GM21786 (cell line): Measurements from ENCODE around the gene EPN3.
A peak's percentile ranks its signal among the peaks of the same experiment; 100 is the strongest.

Source experiments
- ATAC-seq: cut with Tn5 transposase; IDR thresholded peaks from one replicate; pipeline ENCODE4 v1.9.1; 2021; ENCODE audit not compliant: unreplicated experiment

The EPN3 gene

GRCh38 chr17:50508573-50509460, 23.7 kb upstream of the EPN3 start:
- no peak for ATAC-seq

DNA sequence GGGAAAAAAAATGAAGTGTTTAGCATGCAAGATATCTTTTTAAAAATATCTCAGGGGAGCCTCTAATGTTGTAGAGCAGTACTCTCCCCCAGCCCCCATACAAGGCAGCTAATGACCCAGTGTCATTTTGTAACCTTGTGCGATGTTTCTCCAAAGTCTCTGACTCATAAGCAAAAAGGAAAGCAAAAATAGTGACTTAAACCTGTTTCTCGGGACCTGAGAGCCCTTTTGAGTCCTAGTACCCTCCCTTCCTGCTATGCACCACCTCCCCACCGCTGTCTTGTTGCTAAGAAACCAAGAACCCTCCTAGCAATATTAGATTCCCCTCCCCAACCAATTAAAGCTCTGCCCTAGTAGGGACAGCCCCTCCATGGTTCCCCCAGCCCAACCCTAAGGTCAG, 21.5 kb upstream of the EPN3 start:
- ATAC-seq = peak; percentile 91

GRCh38 chr17:50513495-50513894, 19.0 kb upstream of the EPN3 start:
- no peak for ATAC-seq

DNA sequence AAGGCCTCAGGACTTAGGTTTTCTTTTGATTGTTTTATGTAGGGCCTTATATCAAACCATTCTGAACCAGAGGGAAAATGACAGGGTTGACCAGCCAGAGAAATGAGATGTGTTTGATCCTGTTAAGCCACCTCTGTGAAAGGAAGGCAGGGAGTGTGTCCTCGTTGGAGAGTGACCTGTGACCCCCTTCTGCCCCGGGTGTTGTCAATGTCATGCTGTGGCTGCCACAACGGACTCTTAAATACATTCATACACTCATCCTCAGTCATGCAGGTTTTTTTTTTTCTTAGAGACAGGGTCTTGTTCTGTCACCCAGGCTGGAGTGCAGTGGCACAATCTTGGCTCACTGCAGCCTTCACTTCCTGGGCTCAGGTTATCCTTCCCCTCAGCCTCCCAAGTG, 18.1 kb upstream of the EPN3 start:
- ATAC-seq = no peak

DNA sequence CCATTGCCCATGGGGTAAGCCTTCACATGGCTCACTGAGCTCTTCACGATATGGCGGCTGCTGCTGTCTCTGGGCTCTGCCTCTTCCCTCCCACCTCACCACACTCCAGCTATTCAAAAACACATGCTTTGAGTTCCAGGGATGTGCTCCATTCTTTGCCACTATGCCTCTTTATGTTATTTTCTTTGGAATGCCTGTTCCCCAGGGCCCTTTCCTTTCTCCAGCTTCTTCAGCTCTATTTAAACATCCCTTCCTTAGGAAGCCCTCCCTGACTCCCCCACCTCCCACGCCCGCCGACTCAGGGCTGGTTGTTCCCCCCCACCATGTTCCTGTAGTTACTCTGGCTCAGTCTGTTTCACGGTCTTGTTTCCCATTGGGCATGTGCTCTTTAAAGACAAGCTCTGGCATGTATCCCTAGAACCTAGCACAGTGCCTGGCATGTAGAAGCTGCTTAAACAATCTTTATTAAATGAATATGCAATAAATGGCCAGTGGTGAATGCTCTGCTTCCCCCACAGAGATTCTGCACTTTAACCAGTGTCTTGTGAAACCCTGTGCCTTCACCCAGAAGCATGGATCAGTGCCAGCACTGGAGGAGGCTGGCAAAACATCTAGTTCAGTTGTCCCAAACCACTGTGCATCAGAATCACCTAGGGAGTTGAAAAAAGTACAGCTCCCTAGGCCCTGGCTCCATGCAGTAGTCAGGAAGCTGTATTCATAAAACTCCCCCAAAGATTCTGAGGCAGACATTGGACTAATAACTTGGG, 17.4 kb upstream of the EPN3 start:
- no peak for ATAC-seq

DNA sequence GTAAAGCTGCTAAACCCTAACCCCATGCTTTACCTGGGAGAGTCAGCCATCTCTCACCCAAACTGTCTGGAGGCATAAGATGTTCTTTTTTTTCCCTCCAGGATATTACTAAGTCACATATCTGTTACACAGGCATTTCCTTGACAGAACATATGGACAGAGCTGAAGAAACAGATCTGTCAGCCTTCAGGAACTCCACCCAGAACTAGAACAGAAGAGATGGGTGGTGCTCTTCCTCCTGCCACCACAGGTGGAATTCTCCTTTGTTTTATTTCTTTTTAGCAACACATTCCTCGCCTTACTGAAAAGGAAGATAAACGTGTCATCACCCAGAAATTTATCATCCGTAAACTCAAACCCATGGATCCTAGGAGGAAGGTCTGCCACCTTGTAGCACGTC, 15.5 kb upstream of the EPN3 start:
- ATAC-seq = no peak

DNA sequence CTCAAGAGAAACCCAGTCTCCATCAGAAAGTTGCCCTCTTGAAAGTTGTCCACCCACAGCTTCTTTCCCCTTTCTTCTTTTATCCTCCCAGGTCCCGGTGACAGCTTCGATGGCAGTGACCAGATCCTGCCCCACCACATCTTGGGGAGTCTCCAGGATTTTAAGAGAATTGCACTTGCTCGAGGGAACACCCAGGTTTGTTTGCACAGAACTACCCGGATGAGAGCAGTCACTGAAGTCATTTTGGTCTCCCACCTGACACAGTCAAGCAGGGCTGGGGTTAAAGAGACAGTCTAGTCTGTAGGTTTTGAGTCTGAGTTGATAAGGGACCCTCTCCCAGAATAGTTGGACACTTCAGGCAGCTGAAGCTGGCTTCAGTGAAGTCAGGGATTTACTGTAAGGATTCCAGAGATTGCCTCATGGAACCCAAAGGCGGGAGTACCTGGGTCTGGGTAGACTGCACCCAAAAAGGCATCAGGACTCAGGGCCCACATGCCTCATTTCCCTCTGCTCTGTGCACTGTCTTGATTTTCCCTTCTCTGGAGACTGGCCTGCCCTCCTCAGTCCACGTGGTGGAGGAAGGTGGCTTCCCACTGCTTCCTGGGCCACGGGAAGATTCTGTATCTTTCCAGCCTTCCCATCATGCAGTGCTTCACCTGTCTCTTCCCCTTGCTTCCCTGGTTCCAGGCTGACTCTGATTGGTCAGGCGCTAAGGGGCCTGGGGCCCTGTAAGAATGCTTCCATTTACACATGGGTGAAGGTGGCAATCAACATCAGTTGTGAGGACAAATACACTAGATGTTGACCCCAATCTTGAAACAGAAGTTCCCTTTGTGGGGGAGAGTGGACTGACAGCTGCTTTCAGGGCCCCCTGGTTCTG, 14.8 kb upstream of the EPN3 start:
- no peak for ATAC-seq

GRCh38 chr17:50518384-50519023, 14.0 kb upstream of the EPN3 start:
- no peak for ATAC-seq

DNA sequence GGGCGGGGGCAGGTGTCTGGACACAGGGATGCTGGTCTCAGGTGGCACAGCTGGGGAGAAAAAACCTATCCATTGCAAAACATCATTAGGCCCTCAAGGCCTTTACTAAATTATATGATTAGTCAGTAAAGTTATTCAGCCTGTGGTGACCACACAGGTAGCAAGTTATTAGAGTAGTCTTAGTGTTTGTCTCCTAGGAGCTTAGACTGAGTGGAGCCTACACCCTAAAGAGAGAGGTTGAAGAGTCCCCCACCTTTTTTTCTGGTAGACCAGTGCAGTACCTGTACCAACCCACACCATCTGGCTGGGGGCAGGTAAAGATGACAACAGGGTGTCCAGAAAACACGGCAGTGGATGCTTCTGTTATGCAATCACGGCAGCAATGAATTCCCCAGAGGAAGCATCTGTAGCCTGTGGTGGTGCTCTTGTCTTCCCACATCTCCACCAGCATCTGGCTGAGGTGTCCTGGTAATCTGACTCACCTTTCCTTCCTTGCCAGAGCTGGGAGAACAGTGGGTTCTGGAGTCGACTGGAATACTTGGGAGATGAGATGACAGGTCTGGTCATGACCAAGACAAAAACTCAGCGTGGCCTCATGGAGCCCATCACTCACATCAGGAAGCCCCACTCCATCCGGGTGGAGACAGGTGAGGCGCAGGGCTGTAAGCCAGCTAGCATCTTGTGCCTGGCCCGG, 13.2 kb upstream of the EPN3 start:
- ATAC-seq = no peak

- no peak for ATAC-seq
Measured at GRCh38 chr17:50520483-50520882, 12.1 kb upstream of the EPN3 start.

DNA sequence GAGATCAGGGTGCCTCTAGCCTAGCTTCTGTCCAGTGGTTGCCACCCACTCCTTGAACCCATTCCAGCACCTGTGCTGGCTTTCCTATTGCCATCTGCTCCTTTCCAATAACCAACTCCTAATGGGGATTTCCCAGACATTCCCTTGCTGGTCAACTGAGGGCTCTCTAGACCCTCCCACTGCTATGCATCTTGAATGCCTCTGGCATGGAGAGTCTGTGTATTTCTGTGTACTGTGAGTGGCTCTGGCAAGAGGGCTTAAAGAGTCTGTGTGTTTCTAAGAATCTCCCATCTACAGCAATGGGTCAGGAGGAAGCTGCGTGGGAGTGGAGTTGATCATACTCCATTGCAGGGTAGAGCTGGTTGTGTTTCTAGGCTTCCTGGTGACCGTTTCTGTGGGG, 11.0 kb upstream of the EPN3 start:
- ATAC-seq = no peak

DNA sequence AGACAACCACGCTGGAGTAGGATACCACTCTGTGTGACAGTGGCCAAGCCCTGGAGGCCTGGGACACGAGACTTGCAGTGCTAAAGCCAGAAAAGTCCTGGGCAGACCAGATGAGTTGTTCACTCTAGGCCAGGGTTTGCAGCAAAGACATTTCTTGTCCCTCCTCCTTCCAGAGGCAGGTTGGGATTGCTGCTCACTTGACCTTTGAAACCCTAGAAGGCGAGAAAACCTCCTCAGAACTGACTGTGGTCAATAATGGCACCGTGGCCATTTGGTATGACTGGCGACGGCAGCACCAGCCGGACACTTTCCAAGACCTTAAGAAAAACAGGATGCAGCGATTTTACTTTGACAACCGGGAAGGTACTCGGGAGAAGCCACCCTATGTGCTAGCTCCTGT, 9.8 kb upstream of the EPN3 start:
- ATAC-seq = no peak

GRCh38 chr17:50523208-50523607, 9.3 kb upstream of the EPN3 start:
- no peak for ATAC-seq

DNA sequence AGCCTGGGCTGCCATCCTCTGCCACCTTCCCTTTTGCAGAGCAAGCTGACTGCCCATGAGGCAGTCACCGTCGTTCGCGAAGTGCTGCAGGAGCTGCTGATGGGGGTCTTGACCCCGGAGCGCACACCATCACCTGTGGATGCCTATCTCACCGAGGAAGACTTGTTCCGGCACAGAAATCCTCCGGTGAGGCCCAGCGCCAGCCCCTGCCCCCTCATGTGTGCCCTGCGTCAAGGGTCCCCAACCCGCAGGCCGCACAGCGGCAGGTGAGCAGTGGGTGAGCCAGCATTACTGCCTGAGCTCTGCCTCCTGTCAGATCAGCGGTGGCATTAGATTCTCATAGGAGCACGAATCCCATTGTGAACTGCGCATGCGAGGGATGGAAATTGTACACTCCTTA, 7.7 kb upstream of the EPN3 start:
- no peak for ATAC-seq

DNA sequence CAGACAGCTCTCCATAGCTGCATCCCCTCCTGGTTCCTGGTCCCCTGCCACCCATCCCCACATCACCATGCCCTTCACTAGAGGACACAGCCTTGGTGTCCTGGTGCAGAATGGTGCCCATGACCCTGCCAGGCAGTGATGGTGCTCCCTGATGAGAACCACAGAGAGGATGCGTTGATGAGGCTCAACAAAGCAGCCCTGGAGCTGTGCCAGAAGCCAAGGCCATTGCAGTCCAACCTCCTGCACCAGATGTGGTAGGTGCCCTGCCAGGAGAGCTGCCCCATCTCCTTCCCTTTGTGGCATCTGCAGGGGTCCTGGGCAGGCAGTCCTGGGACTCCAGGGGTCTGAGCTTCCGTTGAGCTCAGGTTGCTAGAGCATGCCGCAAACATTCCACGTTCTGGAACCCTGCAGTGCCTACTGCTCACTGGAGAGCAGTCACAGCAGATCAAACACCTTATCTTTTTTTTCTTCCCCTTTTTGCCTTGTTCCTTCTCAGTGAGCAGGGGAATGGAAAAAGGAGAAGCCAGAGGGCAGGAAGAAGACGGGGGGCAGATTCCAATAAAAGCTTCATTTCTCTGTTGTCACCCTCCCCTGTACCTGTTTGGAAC, 5.3 kb upstream of the EPN3 start:
- no peak for ATAC-seq

DNA sequence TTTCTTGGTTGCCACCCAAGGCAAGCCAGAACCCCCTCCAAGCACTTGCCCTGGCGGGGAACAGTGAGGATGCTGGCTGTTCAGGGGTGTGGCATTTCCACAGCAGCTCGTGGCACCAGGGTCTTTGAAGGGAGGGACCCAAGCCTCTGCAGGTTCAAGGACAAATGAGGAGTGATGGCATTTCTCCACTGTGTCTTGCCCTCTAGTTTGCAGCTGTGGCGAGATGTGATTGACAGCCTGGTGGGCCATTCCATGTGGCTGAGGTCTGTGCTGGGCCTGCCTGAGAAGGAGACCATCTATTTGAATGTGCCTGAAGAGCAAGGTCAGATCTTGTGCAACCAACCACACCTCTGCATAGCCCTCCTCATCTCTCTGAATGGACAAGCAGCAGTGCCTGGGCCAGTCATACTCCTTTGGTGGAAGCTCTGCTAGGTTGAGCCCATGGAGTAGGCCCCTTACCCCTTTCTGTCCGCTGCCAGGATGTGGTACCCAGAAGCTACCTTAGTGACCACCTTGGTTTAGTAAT, 4.5 kb upstream of the EPN3 start:
- no peak for ATAC-seq

- ATAC-seq = no peak
Measured at GRCh38 chr17:50529849-50530248, 2.7 kb upstream of the EPN3 start.

DNA sequence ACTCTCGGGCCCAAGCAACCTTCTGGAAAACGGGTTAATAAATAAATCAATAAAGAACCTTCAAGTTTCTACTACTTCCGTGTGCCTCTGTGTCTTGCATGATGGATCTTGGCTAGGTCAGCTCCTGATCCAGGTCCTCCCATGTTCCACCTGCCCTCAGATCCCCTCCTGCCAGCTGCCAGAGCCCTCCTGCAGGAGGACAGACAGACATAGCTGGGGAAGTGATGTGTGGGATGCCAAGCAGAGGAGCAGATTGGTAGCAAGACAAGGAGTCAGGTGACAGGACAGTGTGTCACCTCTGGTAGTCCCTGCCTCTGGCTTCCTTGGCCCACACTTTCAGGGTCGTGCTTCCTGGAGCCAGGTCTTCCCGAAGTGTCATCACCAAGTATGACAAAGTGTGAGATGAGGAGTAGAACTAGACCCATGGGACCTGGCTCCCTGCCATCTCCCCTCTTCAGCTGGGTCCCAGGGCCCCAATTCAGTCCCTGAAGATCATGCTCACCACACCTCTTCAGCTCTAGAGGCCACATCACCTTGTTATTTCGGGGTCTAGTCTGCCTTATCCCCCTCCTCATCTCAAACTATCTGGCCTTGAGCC, 1.0 kb upstream of the EPN3 start:
- ATAC-seq = no peak

- ATAC-seq = no peak
Measured at GRCh38 chr17:50533185-50533584, 650 bp downstream of the EPN3 start.
